ENCODE results near the gene NPTX1.
A peak's percentile ranks its signal among the peaks of the same experiment; 100 is the strongest.

The NPTX1 gene

DNA sequence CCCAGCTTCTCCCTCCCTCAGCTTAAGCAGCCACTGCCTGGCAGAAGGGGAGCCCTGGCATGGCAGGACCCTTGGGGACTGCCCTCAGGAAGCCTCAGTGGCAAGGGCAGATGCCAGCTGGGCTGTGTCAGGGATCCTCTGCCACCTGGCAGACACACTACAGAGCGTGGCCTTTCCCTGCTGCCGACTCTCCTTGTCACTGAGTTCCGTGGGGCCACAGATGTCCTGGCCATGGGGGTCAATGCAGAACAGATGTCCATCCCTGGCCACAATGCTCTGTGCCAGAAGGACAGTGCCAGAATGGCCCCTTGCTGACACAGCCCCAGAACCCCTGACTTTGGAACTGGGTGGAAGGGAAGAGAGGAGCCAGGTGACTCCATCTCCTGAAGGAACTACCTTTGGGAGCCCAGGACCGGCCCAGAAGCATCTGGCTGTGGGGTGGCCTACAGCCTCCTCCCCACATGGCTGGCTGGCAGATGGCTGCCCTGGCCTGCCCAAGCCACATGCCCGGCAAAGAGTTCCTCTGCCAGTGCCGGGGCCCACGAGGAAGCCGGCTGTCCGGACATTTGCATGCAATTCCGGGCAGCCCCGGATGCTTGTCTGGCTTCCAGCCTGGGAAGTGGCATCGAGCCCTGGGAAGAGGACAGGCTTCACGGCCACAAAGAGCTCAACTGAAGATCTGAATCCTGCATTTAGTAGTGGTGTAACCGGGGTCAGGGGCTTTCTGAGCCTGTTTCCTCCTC, 24.1 kb downstream of the NPTX1 start:
- no peak for DNase-seq (ENCODE audit: low read depth, low spot score)
- peak overlapping the region; percentile 3 for H3K9ac ChIP-seq (ENCODE audit: insufficient read length, low read depth)
- peaks cover 9% of the 10 kb centered on the region for H3K27me3 ChIP-seq (ENCODE audit: insufficient read depth, insufficient read length)
- TF ChIP-seq ZNF274 (IDR thresholded peaks at IDR 0.05; ENCODE audit: low read depth, low read length) = no peak
- no peak overlapping the region for H3K4me3 ChIP-seq (ENCODE audit: insufficient read length, low read depth)
- no peaks in the 10 kb centered on the region for H3K9me3 ChIP-seq (ENCODE audit: insufficient read depth, low read length)
- no peaks in the 10 kb centered on the region for H3K36me3 ChIP-seq (ENCODE audit: insufficient read depth, insufficient read length, low read length)
- H3K4me1 ChIP-seq (ENCODE audit: insufficient read depth, insufficient read length) = peaks cover 3% of the 10 kb centered on the region

DNA sequence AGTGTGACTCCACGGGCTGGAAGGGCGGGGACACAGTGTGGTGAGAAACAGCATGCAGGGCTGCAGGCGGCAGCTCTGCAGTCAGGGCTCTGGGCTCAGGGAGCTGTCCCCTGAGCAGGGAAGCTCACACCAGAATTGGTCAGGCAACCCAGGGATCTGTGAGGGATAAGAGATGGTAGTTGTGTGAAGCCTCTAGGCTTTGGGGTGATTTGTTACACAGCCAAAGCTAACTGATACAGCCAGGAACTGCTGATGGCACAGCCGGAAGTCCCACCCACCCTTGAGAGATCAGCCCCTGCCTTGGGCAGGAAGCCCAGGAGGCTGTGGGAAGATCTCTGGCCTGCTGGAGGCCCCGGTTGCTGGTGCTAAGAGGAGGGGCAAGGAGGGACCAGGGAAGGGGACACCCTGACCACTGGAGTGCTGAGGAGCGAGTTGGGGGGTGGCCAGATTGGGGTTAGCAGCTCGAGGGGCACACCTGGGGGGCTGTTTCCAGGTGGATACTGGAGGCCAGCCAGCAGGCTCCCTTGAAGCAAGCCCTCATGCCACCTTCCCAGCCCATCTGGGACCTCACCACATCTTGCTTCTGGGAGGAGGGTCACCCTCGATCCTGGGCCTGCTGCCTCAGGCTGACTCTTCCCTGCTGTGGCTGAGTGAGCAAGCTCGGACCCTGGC, 25.2 kb downstream of the NPTX1 start:
- H3K9me3 ChIP-seq (ENCODE audit: insufficient read depth, low read length) = no peaks in the 10 kb centered on the region

DNA sequence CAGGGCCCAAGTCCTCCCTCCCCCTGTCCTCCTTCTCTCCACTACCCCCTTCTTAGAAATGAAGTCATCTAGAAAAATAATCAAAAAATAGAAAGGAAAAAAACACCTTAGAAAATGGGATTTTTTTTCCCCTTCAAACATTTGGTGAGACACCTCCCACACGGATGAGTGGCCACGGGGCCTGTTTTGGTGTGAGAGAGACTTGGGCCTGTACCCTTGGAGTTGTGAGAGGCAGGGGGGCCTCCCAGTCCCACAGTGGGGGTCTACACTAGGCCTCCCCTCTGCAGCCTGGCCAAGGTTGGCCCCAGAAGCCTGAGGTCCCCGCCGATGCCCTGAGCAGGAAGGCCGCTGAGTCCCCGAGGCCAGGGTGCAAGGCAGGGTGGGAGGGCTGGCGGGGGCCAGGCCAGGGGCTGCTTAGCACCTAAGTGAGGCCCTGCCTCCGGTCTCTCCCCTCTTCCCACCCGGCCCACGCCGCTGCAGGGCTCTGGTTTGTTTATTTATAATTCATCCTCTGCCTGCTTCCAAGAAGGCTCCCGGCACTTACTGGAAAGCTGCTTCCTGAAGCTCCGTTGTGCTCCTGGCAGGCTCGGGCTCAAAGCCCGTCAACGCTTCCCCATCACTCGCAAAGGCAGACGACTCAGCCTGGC, 26.4 kb downstream of the NPTX1 start:
- no peaks in the 10 kb centered on the region for H3K27me3 ChIP-seq (ENCODE audit: insufficient read depth, insufficient read length)
- no peak overlapping the region for H3K4me3 ChIP-seq (ENCODE audit: insufficient read length, low read depth)
- no peak for DNase-seq (ENCODE audit: low read depth, low spot score)
- no peaks in the 10 kb centered on the region for H3K36me3 ChIP-seq (ENCODE audit: insufficient read depth, insufficient read length, low read length)
- peak overlapping the region; percentile 17 for H3K9ac ChIP-seq (ENCODE audit: insufficient read length, low read depth)
- peaks cover 15% of the 10 kb centered on the region for H3K4me1 ChIP-seq (ENCODE audit: insufficient read depth, insufficient read length)
- H3K9me3 ChIP-seq (ENCODE audit: insufficient read depth, low read length) = no peaks in the 10 kb centered on the region
- TF ChIP-seq ZNF274 (IDR thresholded peaks at IDR 0.05; ENCODE audit: low read depth, low read length) (no peak), SUZ12 (IDR thresholded peaks at IDR 0.05; ENCODE audit: extremely low read depth, insufficient read depth, insufficient read length) (no peak)

More for the DNA sequence above, 25.2 kb downstream of the NPTX1 start:
- peaks cover 7% of the 10 kb centered on the region for H3K4me1 ChIP-seq (ENCODE audit: insufficient read depth, insufficient read length)
- H3K27me3 ChIP-seq (ENCODE audit: insufficient read depth, insufficient read length) = no peaks in the 10 kb centered on the region
- H3K36me3 ChIP-seq (ENCODE audit: insufficient read depth, insufficient read length, low read length) = no peaks in the 10 kb centered on the region
- no peak overlapping the region for H3K9ac ChIP-seq (ENCODE audit: insufficient read length, low read depth)
- TF ChIP-seq SUZ12 (IDR thresholded peaks at IDR 0.05; ENCODE audit: extremely low read depth, insufficient read depth, insufficient read length) (no peak), YY1 (IDR thresholded peaks at IDR 0.05; ENCODE audit: insufficient read depth, insufficient read length) (no peak), ZNF274 (IDR thresholded peaks at IDR 0.05; ENCODE audit: low read depth, low read length) (no peak)
- no peak for DNase-seq (ENCODE audit: low read depth, low spot score)
- H3K4me3 ChIP-seq (ENCODE audit: insufficient read length, low read depth) = no peak overlapping the region

DNA sequence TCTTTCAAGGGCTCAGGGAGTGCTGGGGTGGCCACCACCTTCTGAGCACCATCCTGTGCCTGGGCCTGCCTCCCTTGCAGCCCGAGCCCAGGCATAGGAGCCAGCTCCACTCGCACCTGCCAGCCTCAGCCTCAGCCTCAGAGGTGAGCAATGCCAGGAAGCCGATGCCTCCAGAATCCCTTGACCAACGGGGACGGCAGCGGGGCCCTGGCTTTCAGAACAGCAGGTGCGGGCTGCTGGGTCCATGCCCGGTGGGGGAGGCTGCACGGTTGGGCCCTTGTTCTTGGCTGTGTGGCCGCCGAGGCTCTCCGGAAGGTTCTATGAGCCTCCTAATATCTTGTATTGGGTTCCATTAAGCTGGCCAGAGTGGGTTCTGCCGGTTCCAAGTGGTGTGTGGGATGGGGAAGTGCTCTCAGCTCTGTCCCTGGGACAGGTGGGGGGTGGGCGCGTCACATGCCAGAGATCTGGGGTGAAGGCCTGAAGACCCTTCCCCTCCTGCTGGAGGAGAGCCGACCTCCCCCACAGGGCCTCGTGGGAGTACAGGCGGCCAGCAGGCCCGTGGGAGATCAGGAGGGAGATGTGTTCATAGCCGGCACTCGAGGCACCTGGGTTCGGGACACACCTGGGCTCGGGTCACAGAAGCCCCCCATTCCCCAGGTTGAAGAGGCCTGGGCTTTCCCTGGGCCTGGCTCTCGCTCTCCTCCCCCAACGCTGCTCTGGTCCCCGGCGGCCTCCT, 27.0 kb downstream of the NPTX1 start:
- DNase-seq (ENCODE audit: low read depth, low spot score) = no peak

DNA sequence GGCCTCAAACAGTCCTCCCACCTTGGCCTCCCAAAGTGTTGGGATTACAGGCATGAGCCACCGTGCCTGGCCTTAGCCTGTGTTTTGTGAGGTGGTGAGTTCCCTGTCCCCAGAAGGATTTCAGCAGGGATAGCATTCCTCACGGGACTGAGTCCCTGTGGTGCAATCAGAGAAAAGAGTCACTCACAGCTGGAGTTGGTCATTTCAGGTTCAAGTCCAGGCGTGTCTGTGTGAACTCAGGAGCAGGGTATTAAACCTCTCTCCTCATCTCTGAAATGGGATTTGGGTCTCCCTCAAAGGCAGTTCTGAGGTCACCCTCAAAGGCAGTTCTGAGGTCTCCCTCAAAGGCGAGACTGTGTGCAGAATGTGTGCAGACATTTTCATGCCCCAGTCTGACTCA, 28.6 kb downstream of the NPTX1 start:
- Histone ChIP-seq H3K36me3 (ENCODE audit: insufficient read depth, insufficient read length, low read length) (no peaks in the 10 kb centered on the region), H3K9me3 (ENCODE audit: insufficient read depth, low read length) (no peaks in the 10 kb centered on the region), H3K9ac (ENCODE audit: insufficient read length, low read depth) (no peak overlapping the region), H3K4me3 (ENCODE audit: insufficient read length, low read depth) (no peak overlapping the region), H3K4me1 (ENCODE audit: insufficient read depth, insufficient read length) (peaks cover 18% of the 10 kb centered on the region), H3K27me3 (ENCODE audit: insufficient read depth, insufficient read length) (peaks cover 20% of the 10 kb centered on the region)
- no peak for DNase-seq (ENCODE audit: low read depth, low spot score)
- TF ChIP-seq YY1 (IDR thresholded peaks at IDR 0.05; ENCODE audit: insufficient read depth, insufficient read length) (no peak), SUZ12 (IDR thresholded peaks at IDR 0.05; ENCODE audit: extremely low read depth, insufficient read depth, insufficient read length) (no peak), ZNF274 (IDR thresholded peaks at IDR 0.05; ENCODE audit: low read depth, low read length) (no peak)

More for the DNA sequence above, 27.0 kb downstream of the NPTX1 start:
- Histone ChIP-seq H3K9me3 (ENCODE audit: insufficient read depth, low read length) (no peaks in the 10 kb centered on the region), H3K36me3 (ENCODE audit: insufficient read depth, insufficient read length, low read length) (no peaks in the 10 kb centered on the region), H3K27me3 (ENCODE audit: insufficient read depth, insufficient read length) (peaks cover 5% of the 10 kb centered on the region), H3K4me1 (ENCODE audit: insufficient read depth, insufficient read length) (peaks cover 20% of the 10 kb centered on the region), H3K9ac (ENCODE audit: insufficient read length, low read depth) (no peak overlapping the region), H3K4me3 (ENCODE audit: insufficient read length, low read depth) (no peak overlapping the region)
- TF ChIP-seq SUZ12 (IDR thresholded peaks at IDR 0.05; ENCODE audit: extremely low read depth, insufficient read depth, insufficient read length) = no peak
- TF ChIP-seq YY1 (IDR thresholded peaks at IDR 0.05; ENCODE audit: insufficient read depth, insufficient read length) = no peak
- TF ChIP-seq ZNF274 (IDR thresholded peaks at IDR 0.05; ENCODE audit: low read depth, low read length) = no peak

DNA sequence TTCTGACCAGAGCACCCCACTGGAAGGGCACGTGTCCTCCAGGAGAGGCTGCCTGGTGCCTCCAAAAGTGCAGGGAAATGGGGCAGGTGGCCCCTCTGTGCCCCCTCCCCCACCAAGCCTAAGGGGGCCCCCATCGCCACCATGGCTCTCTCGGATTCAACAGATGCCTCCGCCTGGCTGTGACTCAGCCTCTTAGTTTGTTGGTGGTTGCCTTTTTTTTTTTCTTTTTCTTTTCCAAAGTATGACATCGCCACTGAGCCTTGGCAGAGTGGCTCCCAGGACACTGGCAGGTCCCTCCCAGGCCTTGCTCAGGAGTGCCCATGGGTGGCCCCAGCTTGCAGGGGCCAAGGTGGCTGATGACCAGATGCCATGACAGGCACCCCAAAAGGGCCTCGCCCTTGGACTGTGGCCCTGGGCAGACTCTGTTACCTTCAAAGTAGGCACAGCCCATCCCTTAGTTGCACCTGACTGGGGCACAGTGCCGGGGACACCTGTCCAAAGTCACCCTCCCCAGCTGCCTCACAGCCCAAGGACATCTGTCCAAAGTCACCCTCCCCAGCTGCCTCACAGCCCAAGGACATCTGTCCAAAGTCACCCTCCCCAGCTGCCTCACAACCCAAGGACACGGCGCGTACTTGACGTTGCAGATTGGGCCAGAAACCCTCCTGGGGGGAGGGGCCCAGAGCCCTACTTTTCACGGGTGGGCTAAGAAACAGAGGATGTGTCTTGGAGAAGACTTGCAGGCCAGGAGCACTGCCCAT, 29.6 kb downstream of the NPTX1 start:
- Histone ChIP-seq H3K9ac (ENCODE audit: insufficient read length, low read depth) (no peak overlapping the region), H3K4me3 (ENCODE audit: insufficient read length, low read depth) (no peak overlapping the region), H3K27me3 (ENCODE audit: insufficient read depth, insufficient read length) (peaks cover 29% of the 10 kb centered on the region), H3K36me3 (ENCODE audit: insufficient read depth, insufficient read length, low read length) (no peaks in the 10 kb centered on the region), H3K4me1 (ENCODE audit: insufficient read depth, insufficient read length) (peaks cover 18% of the 10 kb centered on the region), H3K9me3 (ENCODE audit: insufficient read depth, low read length) (no peaks in the 10 kb centered on the region)
- no peak for DNase-seq (ENCODE audit: low read depth, low spot score)
- TF ChIP-seq YY1 (IDR thresholded peaks at IDR 0.05; ENCODE audit: insufficient read depth, insufficient read length) (no peak), ZNF274 (IDR thresholded peaks at IDR 0.05; ENCODE audit: low read depth, low read length) (no peak), SUZ12 (IDR thresholded peaks at IDR 0.05; ENCODE audit: extremely low read depth, insufficient read depth, insufficient read length) (no peak)

Measured in NT2/D1 (cell line).